NCI-H187 treated with DMSO at 0.1 percent for 48 hours (cell line): ENCODE measurements around the gene SPOCK3.
"Not testable (repeated sequence)": the region's sequence is repeated elsewhere in the genome, so short reads cannot be mapped to it uniquely, and the experiment has no call there.

ENCODE experiments used
- DNase-seq: peaks from one replicate; lab custom pipeline; 2025; lab: John Stamatoyannopoulos, UW

The SPOCK3 gene

DNA sequence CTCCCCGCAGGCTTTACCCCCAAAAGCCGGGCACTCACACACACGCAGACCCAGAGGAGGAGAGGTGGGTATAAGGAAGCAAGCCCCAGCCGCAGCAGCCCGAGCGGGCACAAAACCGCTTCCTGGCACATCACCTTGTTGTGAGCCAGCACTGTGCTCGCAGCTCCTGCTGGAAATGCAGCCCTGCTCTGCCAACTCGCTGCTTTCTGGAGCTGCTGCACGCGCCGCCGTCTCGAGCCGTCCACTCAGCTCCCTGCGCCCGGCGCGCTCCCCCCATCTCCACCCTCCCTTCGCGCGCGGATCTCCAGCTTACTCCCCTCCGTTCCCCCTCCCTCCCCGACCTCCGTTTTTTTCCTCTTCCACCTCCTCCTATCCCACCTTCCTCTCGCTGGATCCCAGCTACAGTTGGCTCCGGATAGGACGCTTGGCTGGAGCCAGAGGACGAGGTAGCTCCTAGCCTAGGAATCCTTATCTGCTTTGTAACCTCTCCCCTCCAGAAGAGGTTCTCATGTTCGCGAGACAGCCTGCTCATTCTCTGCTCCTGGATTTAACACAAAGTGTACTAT is at the start of gene SPOCK3:
SPOCK3 (minus strand) TSS at position 179 of the 566 bp plus-strand sequence.
- DNase-seq = no peak

DNA sequence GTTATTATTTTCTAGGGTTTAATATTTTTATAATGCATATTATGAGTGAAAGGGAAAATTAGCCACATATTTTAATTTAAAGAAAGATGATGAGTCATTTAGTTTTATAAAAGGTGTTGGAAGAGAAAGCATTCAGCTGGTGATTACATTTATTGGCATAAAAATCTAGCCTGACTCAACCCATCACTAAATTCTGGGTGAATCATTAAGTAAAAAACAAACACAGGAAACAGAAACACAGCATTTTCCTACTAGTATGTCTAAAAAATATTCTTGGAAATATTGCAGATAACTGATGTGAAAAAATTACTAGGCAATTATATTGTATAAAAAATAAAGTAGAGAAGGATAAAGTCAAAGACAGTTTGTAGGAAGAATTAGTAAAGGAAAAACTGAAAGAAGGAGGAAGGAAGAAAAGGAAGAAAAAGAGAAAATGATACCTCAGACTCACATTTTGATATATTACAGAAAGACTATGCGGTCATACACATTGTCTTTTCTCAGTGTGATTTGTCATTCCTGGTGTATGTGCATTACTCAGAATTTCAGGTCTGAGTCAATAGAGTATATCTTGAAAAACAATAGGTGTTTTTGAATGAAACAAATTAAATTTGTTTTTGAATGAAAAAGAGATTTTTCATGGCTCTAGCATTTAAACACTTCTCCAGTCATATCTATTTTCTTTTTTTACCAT is 48.0 kb upstream of the SPOCK3 start:
- DNase-seq = no peak

DNA sequence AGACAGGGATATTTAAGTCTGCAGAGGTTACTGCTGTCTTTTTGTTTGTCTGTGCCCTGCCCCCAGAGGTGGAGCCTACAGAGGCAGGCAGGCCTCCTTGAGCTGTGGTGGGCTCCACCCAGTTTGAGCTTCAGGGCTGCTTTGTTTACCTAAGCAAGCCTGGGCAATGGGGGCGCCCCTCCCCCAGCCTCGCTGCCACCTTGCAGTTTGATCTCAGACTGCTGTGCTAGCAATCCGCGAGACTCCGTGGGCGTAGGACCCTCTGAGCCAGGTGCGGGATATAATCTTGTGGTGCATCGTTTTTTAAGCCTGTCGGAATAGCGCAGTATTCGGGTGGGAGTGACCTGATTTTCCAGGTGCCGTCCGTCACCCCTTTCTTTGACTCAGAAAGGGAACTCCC is 47.3 kb upstream of the SPOCK3 start:
- DNase-seq = not testable (repeated sequence)

DNA sequence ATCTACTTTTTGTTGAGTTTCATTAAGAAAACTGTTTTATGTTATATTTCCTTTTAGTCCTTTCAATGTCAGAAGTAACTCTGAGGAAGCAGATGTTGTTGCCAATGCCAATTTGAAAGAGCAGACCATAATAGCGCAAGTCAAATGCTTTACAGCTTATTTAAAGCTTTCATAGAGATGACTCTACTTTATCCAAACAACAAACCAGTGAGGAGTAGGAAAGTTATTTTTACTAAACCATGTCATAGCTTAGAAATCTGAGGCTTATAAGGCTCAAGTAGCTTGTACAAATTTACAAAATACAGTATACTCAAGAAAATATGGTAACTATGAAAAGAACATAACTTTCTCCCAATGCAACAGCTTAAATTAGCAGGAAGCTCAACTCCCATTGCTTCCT is 40.1 kb upstream of the SPOCK3 start:
- DNase-seq = no peak

DNA sequence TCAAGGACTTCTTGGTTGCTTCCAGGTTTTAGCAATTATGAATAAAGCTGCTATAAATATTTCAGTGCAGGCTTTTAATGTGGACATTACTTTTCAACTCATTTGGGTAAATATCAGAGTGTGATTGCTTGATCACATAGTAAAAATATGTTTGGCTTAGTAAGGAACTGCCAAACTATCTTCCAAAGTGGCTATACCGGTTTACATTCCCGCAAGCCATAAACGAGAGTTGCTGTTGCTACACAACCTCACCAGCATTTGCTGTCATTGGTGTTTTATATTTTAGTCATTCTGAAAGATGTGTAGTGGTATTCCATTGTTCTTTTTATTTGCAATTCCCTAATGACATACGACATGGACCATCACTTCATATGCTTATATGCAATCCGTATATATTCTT is 30.9 kb upstream of the SPOCK3 start:
- no peak for DNase-seq

DNA sequence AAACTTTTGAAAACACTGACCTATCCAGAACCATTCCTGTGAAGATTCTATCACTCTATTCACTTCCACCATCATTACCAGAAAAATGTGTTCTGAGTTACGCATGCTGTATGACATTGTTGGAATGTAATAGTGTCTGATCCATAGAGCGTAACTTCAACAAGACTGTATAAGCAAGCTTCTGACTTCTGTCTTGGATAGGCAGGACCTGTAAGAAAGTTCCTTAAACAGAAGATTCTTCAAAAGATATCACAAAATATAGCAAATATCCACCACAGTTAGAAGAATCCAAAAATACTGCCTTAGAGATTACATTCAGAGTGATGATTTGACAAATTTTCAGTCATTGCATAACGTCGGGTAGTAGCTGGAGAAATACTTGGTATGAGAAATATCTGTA is 14.0 kb upstream of the SPOCK3 start:
- DNase-seq = no peak

DNA sequence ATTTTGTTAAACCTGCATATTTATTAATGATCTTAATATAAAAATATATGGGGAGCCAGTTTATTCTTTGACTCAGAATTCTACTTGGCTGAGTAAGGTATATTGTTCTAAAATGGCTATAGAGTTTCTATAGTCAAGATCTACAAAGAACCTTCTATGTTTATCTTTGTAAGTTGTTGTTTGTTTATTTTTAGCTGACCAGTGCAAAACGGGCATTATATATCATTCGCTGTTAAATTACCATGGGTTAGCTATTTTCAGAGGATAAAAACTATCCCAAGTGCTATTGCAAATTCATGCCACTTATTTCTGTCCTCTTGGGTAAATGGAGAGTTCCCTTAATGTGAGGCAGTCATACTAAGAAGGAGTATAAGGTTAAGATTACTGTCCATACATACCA is 5.3 kb upstream of the SPOCK3 start:
- DNase-seq = no peak

DNA sequence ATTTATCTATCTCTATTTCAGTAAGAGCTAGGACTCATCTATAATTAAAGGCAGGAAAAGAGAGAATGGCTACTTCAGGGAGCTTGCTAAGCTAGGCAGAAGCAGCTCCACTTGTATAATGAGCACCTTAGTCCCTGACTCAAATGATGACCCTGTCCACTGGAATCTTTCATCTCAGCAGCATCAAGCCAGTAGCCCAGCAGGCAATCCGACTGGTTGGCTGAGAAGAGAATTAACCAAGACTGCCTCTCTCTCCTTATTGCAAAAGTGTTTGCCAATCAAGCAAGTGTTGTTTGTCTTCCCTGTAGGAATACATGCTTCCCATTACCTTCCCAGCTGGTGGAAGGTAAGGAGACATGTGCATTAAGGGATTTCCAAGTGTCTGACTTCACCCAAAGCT is 3.9 kb upstream of the SPOCK3 start:
- no peak for DNase-seq

DNA sequence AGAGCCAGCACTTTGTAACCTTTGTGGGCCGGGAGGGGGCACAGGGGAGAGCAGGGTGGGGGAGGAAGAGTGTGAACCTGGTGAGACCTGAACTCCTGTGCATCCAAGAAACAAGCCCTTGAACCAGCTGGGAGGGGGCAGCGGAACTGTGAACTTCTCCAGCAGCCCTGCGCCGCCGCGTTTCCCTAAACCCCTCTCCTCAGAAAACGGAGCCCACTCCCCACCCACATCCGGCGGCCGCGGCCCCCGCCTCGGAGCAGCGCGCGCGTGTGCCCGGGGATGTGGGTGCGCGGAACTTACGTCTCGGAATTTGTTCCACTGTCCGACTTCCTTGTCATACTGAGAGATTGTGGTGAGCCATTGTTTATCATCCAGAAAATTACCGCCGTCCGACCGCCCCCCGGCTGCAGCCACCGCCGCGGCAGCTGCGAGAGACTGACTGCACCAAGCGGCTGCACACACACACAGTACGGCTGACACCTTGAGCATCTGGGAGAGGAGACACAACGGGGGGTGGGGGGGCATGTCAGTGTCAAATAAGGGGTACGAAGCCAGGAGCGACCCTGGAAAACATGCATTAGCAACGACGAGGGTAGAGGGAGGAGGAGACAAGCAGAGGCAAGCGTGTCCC is 494 bp downstream of the SPOCK3 start:
- DNase-seq = no peak

DNA sequence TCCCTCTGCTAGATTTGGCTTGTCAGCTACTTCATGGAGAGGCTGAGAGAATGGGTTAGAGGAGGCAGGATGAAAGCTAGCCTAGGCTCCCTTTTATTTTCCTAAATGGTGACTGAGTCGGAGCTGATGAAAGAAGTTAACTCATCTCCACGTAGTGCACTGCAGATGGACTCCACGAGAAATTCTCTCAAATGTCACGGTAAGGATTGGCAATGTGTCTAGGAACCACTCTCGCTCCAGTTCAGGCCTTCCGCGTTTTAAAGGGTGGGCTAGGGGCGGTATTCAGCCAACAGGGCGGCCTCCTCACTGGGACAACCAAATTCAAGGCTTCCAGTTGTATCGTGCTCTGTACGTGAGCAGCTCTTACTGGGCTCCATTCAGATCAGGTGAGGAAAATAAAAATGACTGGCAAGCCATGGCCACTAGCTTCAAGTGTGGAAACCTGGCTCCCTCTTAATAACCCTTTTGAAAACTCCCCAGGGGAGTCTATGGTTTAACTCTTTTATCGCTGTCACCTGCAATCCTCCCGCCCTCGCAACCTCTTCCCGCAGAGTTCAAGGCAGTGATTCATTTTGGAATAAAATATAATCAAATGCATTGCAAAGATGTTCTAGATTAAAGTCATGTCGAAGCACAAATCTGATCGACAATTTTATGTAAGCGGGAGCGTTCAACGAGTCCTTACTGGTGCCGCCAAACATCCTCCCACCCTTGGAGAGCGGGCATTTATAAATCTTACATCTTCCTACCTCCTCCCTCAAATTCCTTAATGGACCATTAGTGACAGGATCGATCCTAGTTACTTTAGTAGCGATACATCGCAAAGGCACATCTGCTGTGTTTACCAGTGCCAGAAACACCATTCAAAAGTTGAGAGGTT is 1.2 kb downstream of the SPOCK3 start:
- no peak for DNase-seq

DNA sequence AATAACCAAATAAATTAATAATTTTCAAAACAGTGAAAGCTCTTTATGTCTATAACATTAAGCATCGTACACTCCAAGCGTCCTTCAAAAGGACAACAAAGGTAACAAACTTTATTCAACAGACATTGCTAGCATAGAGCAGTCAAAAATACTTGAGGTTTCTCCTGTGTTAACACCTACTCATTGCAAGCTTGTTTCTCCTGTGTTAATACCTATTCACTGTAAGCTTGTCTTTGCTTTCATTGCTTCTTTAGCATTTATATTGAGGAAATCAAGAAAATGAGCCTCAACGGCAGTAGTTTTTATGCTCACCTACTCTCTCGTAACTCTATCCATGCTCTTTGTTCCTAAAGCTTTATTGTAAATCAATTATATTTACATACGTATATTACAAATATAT is 3.5 kb downstream of the SPOCK3 start:
- no peak for DNase-seq

DNA sequence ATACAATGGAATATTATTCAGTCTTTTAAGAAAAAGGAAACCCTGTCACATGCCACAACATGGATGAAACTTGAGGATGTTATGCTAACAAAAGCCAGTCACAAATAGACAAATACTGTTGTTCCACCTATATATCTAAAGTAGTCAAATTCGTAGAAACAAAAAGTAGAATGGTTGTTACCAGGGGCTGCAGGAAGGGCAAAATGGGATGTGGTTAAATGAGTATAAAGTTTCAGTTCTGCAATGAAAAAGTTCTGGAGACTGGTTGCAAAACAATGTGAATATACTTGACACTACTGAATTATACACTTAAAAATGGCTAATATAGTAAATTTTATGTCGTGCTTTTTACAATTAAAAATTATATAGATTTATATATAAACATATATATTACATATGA is 12.2 kb downstream of the SPOCK3 start:
- no peak for DNase-seq

DNA sequence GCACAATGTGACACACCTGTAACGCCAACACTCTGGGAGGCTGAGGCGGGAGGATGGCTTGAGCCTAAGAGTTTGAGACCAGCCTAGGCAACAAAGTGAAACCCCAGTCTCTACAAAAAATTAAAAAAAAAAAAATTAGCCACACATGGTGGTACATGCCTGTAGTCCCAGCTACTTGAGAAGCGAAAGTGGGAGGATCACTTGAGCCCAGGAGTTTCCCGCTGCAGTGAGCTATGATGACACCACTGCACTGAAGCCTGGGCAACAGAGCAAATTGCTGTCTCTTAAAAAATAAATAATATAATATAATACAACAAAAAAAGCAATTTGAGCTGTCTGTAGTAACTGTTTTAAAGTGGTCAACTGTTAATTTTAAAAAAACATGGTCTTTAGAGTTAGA is 13.2 kb downstream of the SPOCK3 start:
- no peak for DNase-seq

DNA sequence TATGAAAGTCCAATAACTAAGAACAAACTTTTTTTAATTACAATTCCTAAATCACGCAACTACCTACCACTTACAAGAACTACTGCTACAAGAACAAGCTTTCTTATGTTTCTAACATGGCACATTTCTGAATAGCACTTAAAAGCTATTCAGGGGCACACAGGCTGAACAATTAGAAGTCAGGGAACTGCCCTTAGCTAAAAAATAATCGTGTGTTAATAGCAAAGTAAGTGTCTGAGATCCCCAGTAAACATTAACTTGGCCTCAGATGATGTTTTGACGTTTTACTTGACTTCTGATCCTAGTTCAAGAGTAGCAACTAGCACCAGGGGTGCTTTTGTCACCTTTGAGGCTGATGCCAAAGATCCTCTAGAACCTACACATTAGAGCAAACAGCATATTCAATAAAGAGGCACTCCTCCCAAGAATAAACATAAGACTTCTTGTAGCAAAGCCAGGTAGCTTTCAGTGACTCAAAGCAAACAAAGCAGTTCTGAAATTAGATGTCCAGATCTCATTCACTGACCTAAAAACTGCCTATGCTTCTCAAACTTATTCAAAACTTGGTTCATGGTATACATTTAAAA is 16.2 kb downstream of the SPOCK3 start:
- DNase-seq = no peak

DNA sequence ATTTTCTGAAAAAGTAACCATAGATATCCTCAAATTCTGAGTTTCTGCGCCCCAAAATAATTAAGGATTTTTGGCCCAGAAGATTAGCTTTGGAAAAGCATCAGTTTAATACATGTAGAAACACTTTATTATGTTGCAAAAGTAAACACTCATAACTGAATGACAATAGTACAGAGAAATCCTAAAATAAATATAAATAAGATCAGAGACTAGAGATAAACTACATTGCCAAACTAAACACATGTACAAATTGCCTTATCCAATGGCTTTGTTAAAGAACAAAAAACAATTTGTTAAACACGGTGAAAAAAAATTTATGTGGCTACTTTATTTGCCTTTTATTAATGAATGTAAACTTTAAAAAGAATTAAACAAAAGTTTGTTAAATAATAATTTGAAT is 17.5 kb downstream of the SPOCK3 start:
- DNase-seq = no peak

DNA sequence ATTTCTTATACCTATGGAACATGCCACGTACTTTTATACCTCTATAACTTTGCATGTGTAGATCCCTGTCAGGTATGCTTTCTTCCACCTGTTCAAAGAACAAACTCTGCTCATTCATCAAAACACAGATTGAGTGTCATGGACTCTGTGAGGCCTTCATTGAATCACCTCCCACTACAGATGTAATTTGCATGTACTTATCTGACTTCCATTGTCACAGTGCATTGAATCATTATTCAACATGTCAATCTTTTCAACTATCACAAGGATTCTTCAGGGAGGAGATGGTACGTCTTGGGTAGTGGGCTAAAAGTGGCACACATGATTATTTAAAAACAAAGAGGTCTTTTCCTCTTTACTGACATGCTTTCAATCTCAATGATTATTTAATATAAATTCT is 24.1 kb downstream of the SPOCK3 start:
- DNase-seq = no peak

DNA sequence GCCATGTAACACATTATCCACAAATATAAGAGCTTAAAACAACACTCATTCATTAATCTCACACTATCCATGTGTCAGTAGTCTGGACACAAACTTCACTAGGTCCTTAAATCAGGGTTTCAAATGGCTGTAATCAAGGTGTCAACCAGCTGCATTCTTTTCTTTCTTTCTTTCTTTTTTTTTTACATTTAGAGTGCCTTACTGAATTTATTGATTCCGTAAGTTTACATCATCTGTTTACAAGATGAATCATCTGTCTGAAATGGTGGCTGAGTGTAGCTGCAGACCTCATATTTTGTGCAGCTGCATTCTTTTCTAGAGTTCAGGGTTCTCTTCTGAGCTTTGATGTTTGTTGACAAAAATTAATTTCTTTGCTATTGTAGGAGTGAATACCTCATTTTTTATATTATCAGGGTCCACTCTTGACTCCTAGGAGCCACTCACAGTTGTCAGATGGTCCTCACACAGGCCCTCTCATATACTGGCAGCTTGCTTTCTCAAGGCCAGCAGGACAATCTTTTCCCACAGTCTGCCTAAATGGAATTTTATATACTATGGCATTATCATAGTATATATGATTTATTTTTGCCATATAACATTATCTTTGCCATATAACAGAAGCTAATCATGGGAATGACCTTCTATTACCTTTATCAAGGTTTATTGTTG is 37.8 kb downstream of the SPOCK3 start:
- no peak for DNase-seq

DNA sequence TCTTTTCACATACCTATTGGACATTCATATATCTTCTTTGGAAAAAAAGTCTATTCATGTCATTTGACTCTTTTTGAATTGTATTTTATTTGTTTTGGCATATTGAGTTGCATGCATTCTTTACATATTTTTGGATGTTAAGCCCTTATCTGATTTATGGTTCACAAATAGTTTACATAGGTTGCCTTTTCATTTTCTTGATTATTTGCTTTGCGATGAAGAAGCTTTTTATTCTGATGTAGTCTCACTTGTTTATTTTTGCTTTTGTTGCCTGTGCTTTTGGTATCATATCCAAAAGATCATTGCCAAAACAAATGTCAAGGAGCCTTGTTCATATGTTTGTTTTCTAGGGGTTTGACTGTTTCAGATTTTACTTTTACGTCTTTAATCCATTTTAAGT is 43.9 kb downstream of the SPOCK3 start:
- DNase-seq = no peak

DNA sequence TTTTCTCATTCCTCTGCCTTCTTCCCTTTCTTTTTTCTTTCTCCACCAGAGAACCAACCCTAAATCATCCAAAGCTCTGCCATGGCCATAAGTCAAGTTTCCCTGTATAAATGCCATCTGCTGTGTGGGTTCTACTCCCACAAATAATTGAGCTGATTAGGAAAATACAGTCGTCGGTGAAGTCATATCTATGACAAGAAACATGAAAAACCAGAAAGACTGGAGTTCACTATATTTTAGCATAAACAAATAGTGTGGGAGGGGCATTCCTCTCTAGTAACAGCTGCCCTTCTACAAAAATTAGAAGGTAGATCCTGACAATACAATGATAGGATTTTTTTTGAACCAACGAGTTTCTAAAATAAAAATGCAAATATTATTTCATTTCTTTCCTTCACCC is 48.8 kb downstream of the SPOCK3 start:
- no peak for DNase-seq

DNA sequence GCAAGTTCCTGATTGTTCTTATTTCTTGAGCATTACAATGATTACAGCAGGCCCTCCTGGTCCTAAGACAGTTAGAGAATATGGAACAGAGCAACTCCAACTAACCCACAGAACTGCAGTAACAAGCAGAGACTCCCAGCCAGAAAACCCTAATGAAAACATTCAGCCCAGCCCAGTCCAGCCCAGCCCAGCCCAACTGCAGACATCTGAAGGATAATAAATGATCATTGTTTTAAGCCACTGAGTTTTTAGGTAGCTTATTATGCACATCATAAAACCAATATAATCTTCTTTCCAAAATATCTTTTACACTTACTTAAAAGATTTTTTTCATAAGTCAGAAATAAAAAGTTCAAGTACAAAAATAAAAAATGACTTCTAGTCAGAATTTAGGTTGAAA is 51.3 kb downstream of the SPOCK3 start:
- DNase-seq = no peak

DNA sequence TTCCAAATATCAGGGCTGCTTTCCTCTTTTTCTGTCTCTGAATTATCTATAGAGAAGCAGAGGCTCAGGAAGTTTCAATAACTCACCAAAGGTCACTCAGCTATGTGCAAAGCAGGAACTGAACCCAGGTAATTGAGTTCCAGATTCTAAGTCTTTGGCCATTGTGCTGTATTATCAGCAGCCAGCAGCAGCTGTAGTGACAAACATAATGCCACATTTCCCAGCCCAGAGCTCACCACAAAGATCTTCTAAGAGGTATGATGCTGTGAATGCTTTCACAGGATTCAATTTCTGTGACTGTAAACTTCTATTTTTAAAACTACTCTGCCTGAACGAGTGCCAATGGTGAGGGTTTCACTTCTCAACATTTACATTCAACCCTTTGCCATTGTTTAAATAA is 56.4 kb downstream of the SPOCK3 start:
- DNase-seq = no peak
